ENCODE measurements around the gene TMEM121. TPM values are rescaled to one million over a fixed set of nuclear protein-coding genes. Genes with fewer than 3 reads are reported as not detected.
A peak's percentile ranks its signal among the peaks of the same experiment; 100 is the strongest.

Gene TMEM121
- total and polyA plus RNA-seq, 12 donors, result 0.93 to 2.6 (median 1.7) TPM

DNA sequence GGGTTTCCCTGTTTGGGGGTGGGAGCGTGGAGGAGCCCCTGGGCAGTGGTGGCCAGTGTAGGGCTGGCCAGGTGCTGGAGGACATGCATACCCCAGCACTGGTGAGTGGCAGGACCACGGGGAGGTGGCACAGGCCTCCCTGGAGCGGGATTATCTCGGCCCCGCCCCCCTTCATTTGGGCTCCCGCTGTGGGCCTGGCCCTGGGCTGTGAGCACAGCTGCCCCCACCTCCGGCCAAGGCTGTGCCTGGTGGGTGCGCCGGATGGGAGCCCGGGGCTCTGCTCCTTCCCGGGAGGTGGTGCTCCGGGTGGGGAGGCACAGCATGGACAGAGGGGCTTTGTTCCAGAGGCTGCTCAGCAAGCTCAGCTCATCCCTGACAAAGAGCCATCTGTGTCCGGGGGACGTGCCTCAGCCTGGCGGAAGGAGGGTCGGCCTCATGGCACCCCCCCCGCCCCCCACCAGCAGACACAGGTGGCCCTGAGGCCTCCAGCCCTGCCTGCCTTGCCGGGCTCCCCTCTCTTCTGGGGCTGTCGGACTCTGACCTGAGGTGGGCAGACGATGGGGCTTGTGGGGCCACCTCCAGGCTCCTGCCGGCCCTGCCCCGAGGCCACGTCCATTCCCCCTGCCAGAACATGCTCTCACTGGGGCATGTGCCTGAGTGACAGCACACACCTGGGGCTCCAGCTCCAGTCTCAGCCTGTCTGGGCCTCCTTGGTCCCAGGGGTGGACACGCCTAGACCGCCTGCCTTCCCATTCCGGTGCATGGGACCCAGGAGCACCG, 26.9 kb upstream of the TMEM121 start:
- Histone ChIP-seq H3K4me1 (peaks cover 0 to 15% (median 6%) of the 10 kb centered on the region in 9 donors), H3K27me3 (no peaks in the 10 kb centered on the region), H3K9me3 (no peaks in the 10 kb centered on the region), H3K36me3 (peaks cover 0 to 11% (median 0%) of the 10 kb centered on the region in 9 donors), H3K4me3 (no peak overlapping the region), H3K27ac (no peak overlapping the region)
- TF ChIP-seq, protein P1, sequence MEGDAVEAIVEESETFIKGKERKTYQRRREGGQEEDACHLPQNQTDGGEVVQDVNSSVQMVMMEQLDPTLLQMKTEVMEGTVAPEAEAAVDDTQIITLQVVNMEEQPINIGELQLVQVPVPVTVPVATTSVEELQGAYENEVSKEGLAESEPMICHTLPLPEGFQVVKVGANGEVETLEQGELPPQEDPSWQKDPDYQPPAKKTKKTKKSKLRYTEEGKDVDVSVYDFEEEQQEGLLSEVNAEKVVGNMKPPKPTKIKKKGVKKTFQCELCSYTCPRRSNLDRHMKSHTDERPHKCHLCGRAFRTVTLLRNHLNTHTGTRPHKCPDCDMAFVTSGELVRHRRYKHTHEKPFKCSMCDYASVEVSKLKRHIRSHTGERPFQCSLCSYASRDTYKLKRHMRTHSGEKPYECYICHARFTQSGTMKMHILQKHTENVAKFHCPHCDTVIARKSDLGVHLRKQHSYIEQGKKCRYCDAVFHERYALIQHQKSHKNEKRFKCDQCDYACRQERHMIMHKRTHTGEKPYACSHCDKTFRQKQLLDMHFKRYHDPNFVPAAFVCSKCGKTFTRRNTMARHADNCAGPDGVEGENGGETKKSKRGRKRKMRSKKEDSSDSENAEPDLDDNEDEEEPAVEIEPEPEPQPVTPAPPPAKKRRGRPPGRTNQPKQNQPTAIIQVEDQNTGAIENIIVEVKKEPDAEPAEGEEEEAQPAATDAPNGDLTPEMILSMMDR (IDR thresholded peaks at IDR 0.05), result no peak
- WGBS, 2 donors, result 77 to 80% methylated on average over 26 to 27 of the region's 27 CpGs
- no peak for ATAC-seq
- intact Hi-C loops (cut with DNase I), result no loop called here
- DNase-seq, result peak in 1 of 2 donors; percentile 14

- H3K27ac ChIP-seq, result no peak overlapping the region
- TF ChIP-seq, protein P1 (IDR thresholded peaks at IDR 0.05), result no peak
- intact Hi-C loops (cut with DNase I), result no loop called here
Observed at GRCh38 chr14:105500036-105500725, 26.2 kb upstream of the TMEM121 start.

DNA sequence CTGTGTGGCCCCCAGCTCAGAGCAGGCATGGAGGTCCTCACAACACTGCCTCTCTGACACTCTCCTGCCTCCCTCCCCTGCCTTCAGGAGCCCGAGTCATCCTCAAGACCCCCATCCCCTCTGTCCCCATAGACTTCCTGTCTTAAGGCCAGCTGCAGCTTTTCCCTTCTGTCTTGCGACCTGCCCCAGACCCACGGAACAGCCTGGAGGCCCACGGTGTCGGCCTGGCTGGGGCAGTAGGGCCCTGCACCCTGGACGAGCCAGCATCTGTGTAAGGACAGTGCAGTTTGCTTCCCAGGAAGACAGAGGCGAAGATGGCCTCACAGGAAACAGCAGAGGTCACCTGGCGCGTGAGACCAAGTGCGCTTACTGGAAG, 25.7 kb upstream of the TMEM121 start:
- WGBS, 2 donors, result 63 to 65% methylated on average over 10 of the region's 10 CpGs
- H3K9me3 ChIP-seq, result no peaks in the 10 kb centered on the region
- no peak overlapping the region for H3K27ac ChIP-seq
- H3K4me3 ChIP-seq, result no peak overlapping the region
- H3K27me3 ChIP-seq, result no peaks in the 10 kb centered on the region
- H3K4me1 ChIP-seq, result peaks cover 0 to 8% (median under 1%) of the 10 kb centered on the region in 9 donors
- H3K36me3 ChIP-seq, result peaks cover 0 to 11% (median 0%) of the 10 kb centered on the region in 9 donors
- no peak for ATAC-seq
- intact Hi-C loops (cut with DNase I), result no loop called here
- TF ChIP-seq, protein P1 (IDR thresholded peaks at IDR 0.05), result no peak
- DNase-seq, result no peak

More at GRCh38 chr14:105500036-105500725, 26.2 kb upstream of the TMEM121 start:
- ATAC-seq (no peak), DNase-seq (no peak)
- peaks cover 0 to 11% (median 0%) of the 10 kb centered on the region in 9 donors for H3K36me3 ChIP-seq
- no peaks in the 10 kb centered on the region for H3K9me3 ChIP-seq
- WGBS, 2 donors, result 84 to 86% methylated on average over 21 of the region's 21 CpGs
- H3K4me1 ChIP-seq, result peaks cover 0 to 12% (median 5%) of the 10 kb centered on the region in 9 donors
- no peak overlapping the region for H3K4me3 ChIP-seq
- H3K27me3 ChIP-seq, result no peaks in the 10 kb centered on the region

DNA sequence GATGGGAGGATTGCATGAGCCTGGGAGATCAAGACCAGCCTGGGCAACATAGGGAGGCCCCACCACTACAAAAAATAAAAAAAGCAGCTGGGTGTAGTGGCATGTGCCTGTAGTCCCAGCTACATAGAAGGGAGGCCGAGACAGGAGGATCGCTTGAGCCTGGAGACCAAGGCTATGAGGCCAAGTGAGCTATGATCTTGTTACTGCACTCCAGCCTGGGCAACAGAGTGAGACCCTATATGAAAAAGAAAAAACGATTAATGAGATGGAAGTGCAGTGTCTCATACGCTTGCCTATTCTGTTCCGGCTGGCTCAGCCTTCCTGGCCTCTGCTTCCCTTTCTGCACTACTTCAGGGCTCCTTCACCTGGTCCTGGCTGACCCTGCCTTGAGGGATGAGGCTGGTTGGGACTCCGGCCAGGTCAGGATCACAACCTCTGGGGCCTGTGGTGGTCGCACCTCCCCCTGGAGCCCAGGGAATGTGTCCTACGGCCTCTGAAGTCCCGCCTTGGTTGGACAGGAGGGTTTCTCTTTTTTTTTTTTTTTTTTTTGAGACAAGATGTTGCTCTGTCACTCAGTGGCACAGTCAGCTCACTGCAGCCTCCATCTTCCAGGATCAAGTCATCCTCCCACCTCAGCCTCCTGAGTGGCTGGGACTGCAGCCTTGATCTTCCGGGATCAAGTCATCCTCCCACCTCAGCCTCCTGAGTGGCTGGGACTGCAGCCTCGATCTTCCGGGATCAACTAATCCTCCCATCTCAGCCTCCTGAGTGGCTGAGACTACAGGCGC, 24.7 kb upstream of the TMEM121 start:
- peak in 1 of 8 donors; percentile 20 for ATAC-seq
- TF ChIP-seq, protein P1 (IDR thresholded peaks at IDR 0.05), result no peak
- H3K9me3 ChIP-seq, result no peaks in the 10 kb centered on the region
- H3K4me1 ChIP-seq, result no peaks in the 10 kb centered on the region
- no peaks in the 10 kb centered on the region for H3K27me3 ChIP-seq
- peaks cover 0 to 11% (median 0%) of the 10 kb centered on the region in 9 donors for H3K36me3 ChIP-seq
- intact Hi-C loops (cut with DNase I), result no loop called here
- H3K4me3 ChIP-seq, result no peak overlapping the region
- WGBS, 2 donors, result 86 to 89% methylated on average over 13 of the region's 13 CpGs
- H3K27ac ChIP-seq, result no peak overlapping the region
- no peak for DNase-seq
